Ovary (tissue), 3 donors: Measurements from ENCODE around the gene SH3PXD2A.
A peak's percentile ranks its signal among the peaks of the same experiment; 100 is the strongest.

Source experiments
- CTCF ChIP-seq, 3 donors: fragments of 450-650 bp in 2 of 3; fragments of 200-600 bp in 1 of 3; IDR thresholded peaks; one replicate each; pipeline versions ENCODE4 v1.5.1 to v1.8.0; 2016 to 2022; ENCODE audit warnings: antibody characterized with exemption in 3 of 3, mild to moderate bottlenecking in 1 of 3
- EP300 ChIP-seq: sonication (generic); formaldehyde crosslinking; IDR thresholded peaks from one replicate; pipeline ENCODE4 v1.6.1; 2017; ENCODE audit warnings: antibody characterized with exemption
- donor health status: DM: no; HTN: no; CAD: no.

- TF ChIP-seq CTCF (IDR thresholded peaks at IDR 0.05) (peak; percentile 93 to 96 (median 94)), EP300 (peak; percentile 43)
These were observed 169.3 kb downstream of the SH3PXD2A start for GRCh38 chr10:103685880-103686669.
